ENCODE measurements around the gene ENAH.
A peak's percentile ranks its signal among the peaks of the same experiment; 100 is the strongest.

- TF ChIP-seq EP300 (IDR thresholded peaks at IDR 0.05) = peak in 1 of 2 donors; percentile 38
- TF ChIP-seq POLR2A (IDR thresholded peaks at IDR 0.05) = no peak
Observed at GRCh38 chr1:225450491-225451191, 202.3 kb downstream of the ENAH start.
